OCI-LY1 (cell line): ENCODE results near the gene FARS2.

Experiments used
- EZH2 ChIP-seq: fragments of 200-600 bp; sonication (generic), shearing (Covaris generic); IDR thresholded peaks from 2 replicates; pipeline ENCODE4 v1.8.0; 2017; ENCODE audit warnings: borderline replicate concordance, mixed run types, mild to moderate bottlenecking, antibody characterized with exemption, low read length, moderate library complexity, mixed read lengths
- TF ChIP-seq, protein P1 (sequence below): fragments of 200-600 bp; sonication (generic), shearing (Covaris generic); IDR thresholded peaks from 2 replicates; pipeline ENCODE4 v1.5.1; 2017; ENCODE audit warnings: mild to moderate bottlenecking, antibody characterized with exemption, low read length, moderate library complexity, mixed read lengths

DNA sequence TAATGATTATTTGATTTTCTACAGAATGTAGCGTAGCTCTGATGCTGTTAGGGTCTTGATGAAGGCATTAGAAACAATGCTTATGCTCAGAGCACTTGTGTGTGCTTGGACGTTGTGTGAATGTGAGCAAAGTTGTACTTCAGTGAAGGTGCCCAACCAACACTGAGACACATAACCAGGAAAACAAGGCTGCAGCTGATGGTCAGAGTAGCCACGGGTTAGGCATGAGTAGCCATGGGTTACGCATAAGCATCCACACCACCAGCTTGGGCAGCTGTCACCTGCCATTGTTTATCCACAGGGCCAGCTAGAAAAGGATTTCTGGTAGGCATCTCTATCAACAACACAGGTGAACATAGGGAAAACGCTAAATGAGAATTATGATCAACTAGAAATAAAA lies 418.8 kb downstream of the FARS2 start:
- TF ChIP-seq, protein P1, sequence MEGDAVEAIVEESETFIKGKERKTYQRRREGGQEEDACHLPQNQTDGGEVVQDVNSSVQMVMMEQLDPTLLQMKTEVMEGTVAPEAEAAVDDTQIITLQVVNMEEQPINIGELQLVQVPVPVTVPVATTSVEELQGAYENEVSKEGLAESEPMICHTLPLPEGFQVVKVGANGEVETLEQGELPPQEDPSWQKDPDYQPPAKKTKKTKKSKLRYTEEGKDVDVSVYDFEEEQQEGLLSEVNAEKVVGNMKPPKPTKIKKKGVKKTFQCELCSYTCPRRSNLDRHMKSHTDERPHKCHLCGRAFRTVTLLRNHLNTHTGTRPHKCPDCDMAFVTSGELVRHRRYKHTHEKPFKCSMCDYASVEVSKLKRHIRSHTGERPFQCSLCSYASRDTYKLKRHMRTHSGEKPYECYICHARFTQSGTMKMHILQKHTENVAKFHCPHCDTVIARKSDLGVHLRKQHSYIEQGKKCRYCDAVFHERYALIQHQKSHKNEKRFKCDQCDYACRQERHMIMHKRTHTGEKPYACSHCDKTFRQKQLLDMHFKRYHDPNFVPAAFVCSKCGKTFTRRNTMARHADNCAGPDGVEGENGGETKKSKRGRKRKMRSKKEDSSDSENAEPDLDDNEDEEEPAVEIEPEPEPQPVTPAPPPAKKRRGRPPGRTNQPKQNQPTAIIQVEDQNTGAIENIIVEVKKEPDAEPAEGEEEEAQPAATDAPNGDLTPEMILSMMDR: no peak
- no peak for TF ChIP-seq EZH2
